Stimulated activated naive CD4-positive, alpha-beta T cell treated with Interleukin-2 at 50 U/mL for 16 hours (primary cell): Measurements from ENCODE around the gene COG4.
"Not testable (repeated sequence)": the region's sequence is repeated elsewhere in the genome, so short reads cannot be mapped to it uniquely, and the experiment has no call there.

Experiments
- DNase-seq: peaks from one replicate; lab custom pipeline; 2025; lab: John Stamatoyannopoulos, UW

COG4 gene

GRCh38 chr16:70523076-70523742 is at the start of gene COG4:
COG4 (minus strand) TSS chr16:70523554; CDS start chr16:70523543, 11 bp downstream.
- peak; percentile 93 for DNase-seq

- DNase-seq = no peak
Observed at GRCh38 chr16:70572926-70573270, 49.5 kb upstream of the COG4 start.

GRCh38 chr16:70572050-70572925 is 48.9 kb upstream of the COG4 start:
- no peak for DNase-seq

- no peak for DNase-seq
Observed at GRCh38 chr16:70571623-70572022, 48.3 kb upstream of the COG4 start.

GRCh38 chr16:70570967-70571570 is 47.7 kb upstream of the COG4 start:
- no peak for DNase-seq

GRCh38 chr16:70569752-70570151 is 46.4 kb upstream of the COG4 start:
- no peak for DNase-seq

- no peak for DNase-seq
Observed at GRCh38 chr16:70568601-70569237, 45.4 kb upstream of the COG4 start.

GRCh38 chr16:70565053-70565452 is 41.7 kb upstream of the COG4 start:
- DNase-seq = no peak

GRCh38 chr16:70563636-70564035 is 40.3 kb upstream of the COG4 start:
- DNase-seq = no peak

- DNase-seq = no peak
Observed at GRCh38 chr16:70561623-70562022, 38.3 kb upstream of the COG4 start.

- DNase-seq = no peak
Observed at GRCh38 chr16:70556063-70556462, 32.7 kb upstream of the COG4 start.

- no peak for DNase-seq
Observed at GRCh38 chr16:70553645-70554044, 30.3 kb upstream of the COG4 start.

GRCh38 chr16:70552675-70553074 is 29.3 kb upstream of the COG4 start:
- DNase-seq = no peak

- DNase-seq = no peak
Observed at GRCh38 chr16:70551788-70552187, 28.4 kb upstream of the COG4 start.

GRCh38 chr16:70550082-70550481 is 26.7 kb upstream of the COG4 start:
- no peak for DNase-seq

GRCh38 chr16:70548936-70549335 is 25.6 kb upstream of the COG4 start:
- DNase-seq = no peak

- DNase-seq = no peak
Observed at GRCh38 chr16:70544548-70544947, 21.2 kb upstream of the COG4 start.

GRCh38 chr16:70540994-70541393 is 17.6 kb upstream of the COG4 start:
- DNase-seq = no peak

- no peak for DNase-seq
Observed at GRCh38 chr16:70534971-70535370, 11.6 kb upstream of the COG4 start.

GRCh38 chr16:70529954-70530353 is 6.6 kb upstream of the COG4 start:
- not testable (repeated sequence) for DNase-seq

- no peak for DNase-seq
Observed at GRCh38 chr16:70529051-70529777, 5.9 kb upstream of the COG4 start.
